ENCODE measurements around the gene RNU1-3.

- TF ChIP-seq, protein P1, sequence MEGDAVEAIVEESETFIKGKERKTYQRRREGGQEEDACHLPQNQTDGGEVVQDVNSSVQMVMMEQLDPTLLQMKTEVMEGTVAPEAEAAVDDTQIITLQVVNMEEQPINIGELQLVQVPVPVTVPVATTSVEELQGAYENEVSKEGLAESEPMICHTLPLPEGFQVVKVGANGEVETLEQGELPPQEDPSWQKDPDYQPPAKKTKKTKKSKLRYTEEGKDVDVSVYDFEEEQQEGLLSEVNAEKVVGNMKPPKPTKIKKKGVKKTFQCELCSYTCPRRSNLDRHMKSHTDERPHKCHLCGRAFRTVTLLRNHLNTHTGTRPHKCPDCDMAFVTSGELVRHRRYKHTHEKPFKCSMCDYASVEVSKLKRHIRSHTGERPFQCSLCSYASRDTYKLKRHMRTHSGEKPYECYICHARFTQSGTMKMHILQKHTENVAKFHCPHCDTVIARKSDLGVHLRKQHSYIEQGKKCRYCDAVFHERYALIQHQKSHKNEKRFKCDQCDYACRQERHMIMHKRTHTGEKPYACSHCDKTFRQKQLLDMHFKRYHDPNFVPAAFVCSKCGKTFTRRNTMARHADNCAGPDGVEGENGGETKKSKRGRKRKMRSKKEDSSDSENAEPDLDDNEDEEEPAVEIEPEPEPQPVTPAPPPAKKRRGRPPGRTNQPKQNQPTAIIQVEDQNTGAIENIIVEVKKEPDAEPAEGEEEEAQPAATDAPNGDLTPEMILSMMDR (IDR thresholded peaks at IDR 0.05), result no peak
- no peak for TF ChIP-seq POLR2A (IDR thresholded peaks at IDR 0.05)
Measured at GRCh38 chr1:16630661-16631247, 36.0 kb downstream of the RNU1-3 start.

Data from uterus (tissue), 2 donors.